Caco-2 (cell line): ENCODE data around the gene D2HGDH. TPM values are rescaled to one million over a fixed set of nuclear protein-coding genes. Genes with fewer than 3 reads are reported as not detected.

Experiments used
- BruUV-seq: library from RNA; stranded (reverse); fragments of 400-500 nt; replicated peaks from 2 replicates; lab custom pipeline; 2021; lab: Mats Ljungman, UMichigan
- CTCF ChIA-PET: fragments of 300-600 bp; sonication (Branson Sonifier 250); formaldehyde crosslinking; loops from one replicate; lab custom pipeline; 2022; ENCODE audit warnings: antibody characterized with exemption; lab: Charles Lee
- POLR2A ChIA-PET: fragments of 300-600 bp; sonication (Branson Sonifier 250); formaldehyde crosslinking; loops from one replicate; lab custom pipeline; 2022; ENCODE audit warnings: antibody characterized with exemption; lab: Charles Lee
- DNase-seq, 2 experiments: peaks; one replicate each; pipeline versions ENCODE4 v3.0.0 to v3.0.0-alpha.2; 2020 to 2022
- H3K27me3 ChIP-seq: replicated peaks from 2 replicates; pipeline ENCODE4 v1.6.0; 2011; ENCODE audit warnings: low read length; ENCODE audit not compliant: control insufficient read depth, insufficient read depth
- H3K36me3 ChIP-seq: 2 replicates; pipeline ENCODE4 v1.5.1; 2011; ENCODE audit warnings: low read length; ENCODE audit not compliant: control insufficient read depth, insufficient read depth
- H3K4me1 ChIP-seq: fragments of 250-450 bp; sonication (Bioruptor Pico); 2 replicates; pipeline ENCODE4 v1.5.1; 2020; ENCODE audit warnings: mild to moderate bottlenecking
- H3K4me3 ChIP-seq: 2 replicates; pipeline ENCODE4 v1.5.1; 2011; ENCODE audit warnings: low read depth, mild to moderate bottlenecking, control low read depth, low read length
- H3K9me3 ChIP-seq: fragments of 250-450 bp; sonication (Bioruptor Pico); 2 replicates; pipeline ENCODE4 v1.5.1; 2020; ENCODE audit warnings: mild to moderate bottlenecking, moderate library complexity
- H3K27ac Mint-ChIP-seq: one replicate; pipeline ENCODE4 v1.8.0; 2022; ENCODE audit warnings: mixed read lengths; ENCODE audit not compliant: unreplicated experiment
- H3K27me3 Mint-ChIP-seq: one replicate; pipeline ENCODE4 v1.8.0; 2022; ENCODE audit warnings: mixed read lengths; ENCODE audit not compliant: insufficient read depth, unreplicated experiment
- H3K36me3 Mint-ChIP-seq: one replicate; pipeline ENCODE4 v1.8.0; 2022; ENCODE audit warnings: mild to moderate bottlenecking, mixed read lengths; ENCODE audit not compliant: insufficient read depth, unreplicated experiment
- H3K4me1 Mint-ChIP-seq: one replicate; pipeline ENCODE4 v1.8.0; 2022; ENCODE audit warnings: low read depth, mixed read lengths; ENCODE audit not compliant: unreplicated experiment
- H3K4me3 Mint-ChIP-seq: one replicate; pipeline ENCODE4 v1.8.0; 2022; ENCODE audit warnings: mild to moderate bottlenecking, moderate library complexity, mixed read lengths; ENCODE audit not compliant: unreplicated experiment
- H3K9me3 Mint-ChIP-seq: one replicate; pipeline ENCODE4 v1.8.0; 2022; ENCODE audit warnings: mixed read lengths; ENCODE audit not compliant: unreplicated experiment
- CTCF ChIP-seq, 2 experiments: fragments of 200-600 bp in 1 of 2; IDR thresholded peaks; 1 replicate in 1 of 2; 2 replicates in 1 of 2; pipeline versions ENCODE4 v1.5.1 to v1.8.0; 2011 to 2022; ENCODE audit warnings: antibody characterized with exemption in 1 of 2, control low read depth in 1 of 2, inconsistent platforms in 1 of 2, low read depth in 1 of 2, low read length in 1 of 2, mild to moderate bottlenecking in 1 of 2, moderate library complexity in 1 of 2; ENCODE audit not compliant: insufficient read depth in 1 of 2, severe bottlenecking in 1 of 2, unreplicated experiment in 1 of 2
- intact Hi-C: fragments of 100-400 bp; cut with micrococcal nuclease; formaldehyde crosslinking; loops from one replicate; pipeline ENCODE4 v1.10.0; 2022; ENCODE audit not compliant: unreplicated experiment
- total RNA-seq: library from RNA; stranded (reverse); gene quantifications from 2 replicates; pipeline ENCODE4 v1.2.3, GENCODE V29; 2022

The D2HGDH gene
- total RNA-seq, 1 experiment from 2014 or later = 35.4 TPM

DNA sequence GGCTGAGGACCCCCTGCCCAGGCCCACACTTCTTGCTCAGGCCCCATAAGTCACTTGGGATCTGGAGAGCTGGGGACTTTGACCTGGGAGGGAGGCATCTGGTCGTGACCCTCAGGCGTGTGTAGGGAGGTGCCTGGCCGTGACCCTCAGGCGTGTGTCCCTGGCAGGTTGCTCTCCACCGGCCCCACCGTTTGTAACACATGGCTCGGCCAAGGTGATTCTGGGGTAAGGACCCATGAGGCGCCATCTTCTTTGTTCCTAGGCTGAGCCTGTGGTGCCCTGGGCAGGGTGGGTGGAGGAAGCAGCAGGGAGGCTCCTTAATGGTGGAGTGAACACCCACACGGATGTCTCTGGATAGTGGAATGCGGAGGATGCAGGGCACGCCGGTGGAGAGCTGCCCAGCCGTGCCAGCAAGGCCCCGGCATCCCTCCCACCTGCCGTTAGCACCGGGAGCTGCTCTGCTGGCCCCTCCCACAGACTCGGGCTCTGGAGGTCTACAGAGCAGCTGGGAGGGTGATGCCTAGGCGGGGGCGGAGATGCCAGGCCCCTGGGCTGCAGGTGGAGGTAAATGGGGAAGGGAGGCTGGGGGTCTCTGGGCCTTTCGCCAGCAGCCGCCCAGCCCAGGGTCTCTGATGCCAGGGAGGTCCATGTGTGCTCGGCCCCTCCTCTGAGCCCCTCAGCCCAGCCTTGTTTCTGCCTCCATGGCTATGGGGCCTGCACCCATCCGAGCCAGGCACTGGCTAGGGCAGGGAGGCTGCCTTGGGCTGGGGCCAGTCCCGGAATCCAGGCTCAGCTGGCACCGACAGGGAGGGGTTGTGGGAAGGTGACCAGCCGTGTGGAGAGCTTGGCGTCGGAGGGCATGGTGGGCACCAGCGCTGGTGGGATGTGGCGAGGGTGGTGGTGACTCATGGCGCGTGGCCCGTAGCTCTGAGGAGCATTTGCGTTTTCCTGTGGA lies 41.1 kb downstream of the D2HGDH start:
- H3K27me3 ChIP-seq = no peaks in the 10 kb centered on the region
- Mint-ChIP-seq H3K9me3 (no peaks in the 10 kb centered on the region), H3K27me3 (no peaks in the 10 kb centered on the region), H3K36me3 (peaks cover 12% of the 10 kb centered on the region), H3K27ac (peak overlapping the region; percentile 61), H3K4me1 (peaks cover 10% of the 10 kb centered on the region), H3K4me3 (no peak overlapping the region)
- no TSS peak for BruUV-seq
- no peak for TF ChIP-seq CTCF (IDR thresholded peaks at IDR 0.05; ENCODE audit: insufficient read depth in 1 of 2, low read depth in 1 of 2, low read length in 1 of 2, severe bottlenecking in 1 of 2, unreplicated experiment in 1 of 2)
- intact Hi-C loops = no loop called here
- no peaks in the 10 kb centered on the region for H3K9me3 ChIP-seq
- no peak overlapping the region for H3K4me3 ChIP-seq
- ChIA-PET POLR2A (no interaction called here), CTCF (no interaction called here)
- DNase-seq = no peak
- H3K36me3 ChIP-seq = no peaks in the 10 kb centered on the region
- peaks cover 48% of the 10 kb centered on the region for H3K4me1 ChIP-seq

- Mint-ChIP-seq H3K36me3 (peaks cover 9% of the 10 kb centered on the region), H3K27ac (peak within 1 kb of the TSS; percentile 61), H3K9me3 (no peaks in the 10 kb centered on the region), H3K4me1 (peaks cover 10% of the 10 kb centered on the region), H3K4me3 (no peak within 1 kb of the TSS), H3K27me3 (no peaks in the 10 kb centered on the region)
- Histone ChIP-seq H3K9me3 (no peaks in the 10 kb centered on the region), H3K4me1 (peaks cover 37% of the 10 kb centered on the region), H3K27me3 (no peaks in the 10 kb centered on the region), H3K36me3 (no peaks in the 10 kb centered on the region), H3K4me3 (peak within 1 kb of the TSS; percentile 14)
- BruUV-seq = no TSS peak
- no peak for DNase-seq
- CTCF ChIA-PET = no interaction called here
- no peak for TF ChIP-seq CTCF (IDR thresholded peaks at IDR 0.05; ENCODE audit: insufficient read depth in 1 of 2, low read depth in 1 of 2, low read length in 1 of 2, severe bottlenecking in 1 of 2, unreplicated experiment in 1 of 2)
- POLR2A ChIA-PET = no interaction called here
- intact Hi-C loops = no loop called here
Observed at GRCh38 chr2:241776336-241777169, 42.1 kb downstream of the D2HGDH start, which contains the start of gene GAL3ST2. TSS of gene GAL3ST2 (plus strand) at chr2:241776822. CDS start at chr2:241776956, 134 bp downstream.

DNA sequence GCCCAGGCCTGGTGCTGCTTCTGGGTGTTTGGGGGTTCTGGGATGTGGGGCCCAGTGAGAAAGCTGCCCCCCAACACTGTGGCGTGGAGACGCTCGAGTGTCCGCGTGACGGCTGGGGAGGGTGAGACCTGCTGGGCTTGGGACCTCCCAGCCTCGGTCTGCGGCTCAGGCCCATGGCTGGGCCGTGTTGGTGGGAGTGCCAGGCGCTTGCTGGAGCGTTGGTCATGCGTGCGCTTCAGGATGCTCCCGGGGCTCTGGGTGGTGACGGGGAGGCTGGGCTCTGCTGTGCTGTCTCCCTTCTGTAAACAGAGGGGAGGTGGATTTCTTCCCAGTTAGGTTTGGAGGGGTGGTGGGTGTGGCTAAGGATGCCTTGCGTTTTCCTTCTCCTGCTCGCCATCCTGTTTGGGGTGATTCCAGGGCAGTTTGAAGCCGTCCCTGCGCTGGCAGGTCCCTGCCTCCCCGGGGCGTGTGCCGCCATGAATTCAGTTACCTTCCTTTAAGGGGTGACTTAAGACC lies 42.8 kb downstream of the D2HGDH start:
- Mint-ChIP-seq H3K27ac (no peak overlapping the region), H3K9me3 (no peaks in the 10 kb centered on the region), H3K36me3 (peaks cover 2% of the 10 kb centered on the region), H3K4me1 (peaks cover 3% of the 10 kb centered on the region), H3K27me3 (no peaks in the 10 kb centered on the region), H3K4me3 (no peak overlapping the region)
- ChIA-PET POLR2A (no interaction called here), CTCF (no interaction called here)
- peaks cover 31% of the 10 kb centered on the region for H3K4me1 ChIP-seq
- no peak for DNase-seq
- H3K27me3 ChIP-seq = no peaks in the 10 kb centered on the region
- no TSS peak for BruUV-seq
- intact Hi-C loops = no loop called here
- no peaks in the 10 kb centered on the region for H3K9me3 ChIP-seq
- peak overlapping the region; percentile 4; the same call in 1 of the 2 replicates for H3K4me3 ChIP-seq
- TF ChIP-seq CTCF (IDR thresholded peaks at IDR 0.05; ENCODE audit: insufficient read depth in 1 of 2, low read depth in 1 of 2, low read length in 1 of 2, severe bottlenecking in 1 of 2, unreplicated experiment in 1 of 2) = no peak
- H3K36me3 ChIP-seq = no peaks in the 10 kb centered on the region
